ENCODE data around the gene UPF1.

Gene UPF1

GRCh38 chr19:18865973-18866799, 34.4 kb downstream of the UPF1 start:
- TF ChIP-seq EGR1 (IDR thresholded peaks at IDR 0.05) (no peak), TCF12 (IDR thresholded peaks at IDR 0.05; ENCODE audit: low read depth) (no peak; the same call in 1 of the 2 replicates), ZBTB7A (IDR thresholded peaks at IDR 0.05; ENCODE audit: low read depth) (0 out of 2 replicates have a peak, but pooled peaks have one; percentile 25), MAX (IDR thresholded peaks at IDR 0.05) (peak; percentile 42; the same call in 1 of the 2 replicates), RAD21 (IDR thresholded peaks at IDR 0.05; ENCODE audit: low read depth) (peak; percentile 58)

GRCh38 chr19:18866800-18867123, 35.0 kb downstream of the UPF1 start:
- no peak for TF ChIP-seq EGR1 (IDR thresholded peaks at IDR 0.05)
- 0 out of 2 replicates have a peak, but pooled peaks have one; percentile 6 for TF ChIP-seq ZBTB7A (IDR thresholded peaks at IDR 0.05; ENCODE audit: low read depth)
- TF ChIP-seq NFIC (IDR thresholded peaks at IDR 0.05), result no peak
- no peak for TF ChIP-seq TAF1 (IDR thresholded peaks at IDR 0.05; ENCODE audit: low read depth)

- TF ChIP-seq TCF12 (IDR thresholded peaks at IDR 0.05; ENCODE audit: low read depth) (no peak), ZBTB7A (IDR thresholded peaks at IDR 0.05; ENCODE audit: low read depth) (no peak), EGR1 (IDR thresholded peaks at IDR 0.05) (no peak), TEAD4 (IDR thresholded peaks at IDR 0.05) (no peak), RAD21 (IDR thresholded peaks at IDR 0.05; ENCODE audit: low read depth) (no peak), CEBPB (IDR thresholded peaks at IDR 0.05) (no peak), CREB1 (IDR thresholded peaks at IDR 0.05; ENCODE audit: low read depth) (no peak), NFIC (IDR thresholded peaks at IDR 0.05) (no peak), REST (IDR thresholded peaks at IDR 0.05; ENCODE audit: low read depth) (no peak), USF1 (IDR thresholded peaks at IDR 0.05) (no peak), EP300 (IDR thresholded peaks at IDR 0.05; ENCODE audit: borderline replicate concordance) (no peak), FOXM1 (IDR thresholded peaks at IDR 0.05; ENCODE audit: borderline replicate concordance, low read depth) (no peak), YY1 (IDR thresholded peaks at IDR 0.05; ENCODE audit: low read depth) (no peak), MAX (IDR thresholded peaks at IDR 0.05) (no peak)
These were observed 35.4 kb downstream of the UPF1 start for GRCh38 chr19:18867199-18867598.

GRCh38 chr19:18867751-18868150, 36.0 kb downstream of the UPF1 start:
- TF ChIP-seq EGR1 (IDR thresholded peaks at IDR 0.05), result no peak
- TF ChIP-seq ZBTB7A (IDR thresholded peaks at IDR 0.05; ENCODE audit: low read depth), result no peak
- TF ChIP-seq NFIC (IDR thresholded peaks at IDR 0.05), result no peak
- no peak for TF ChIP-seq EP300 (IDR thresholded peaks at IDR 0.05; ENCODE audit: borderline replicate concordance)
- no peak for TF ChIP-seq YY1 (IDR thresholded peaks at IDR 0.05; ENCODE audit: low read depth)
- no peak for TF ChIP-seq TEAD4 (IDR thresholded peaks at IDR 0.05)
- TF ChIP-seq MAX (IDR thresholded peaks at IDR 0.05), result no peak
- TF ChIP-seq TCF12 (IDR thresholded peaks at IDR 0.05; ENCODE audit: low read depth), result no peak
- TF ChIP-seq CREB1 (IDR thresholded peaks at IDR 0.05; ENCODE audit: low read depth), result no peak
- TF ChIP-seq RAD21 (IDR thresholded peaks at IDR 0.05; ENCODE audit: low read depth), result no peak
- no peak for TF ChIP-seq REST (IDR thresholded peaks at IDR 0.05; ENCODE audit: low read depth)

GRCh38 chr19:18868380-18869022, 36.7 kb downstream of the UPF1 start:
- TF ChIP-seq TAF1 (IDR thresholded peaks at IDR 0.05; ENCODE audit: low read depth) (no peak), EGR1 (IDR thresholded peaks at IDR 0.05) (no peak), CREB1 (IDR thresholded peaks at IDR 0.05; ENCODE audit: low read depth) (no peak), NFIC (IDR thresholded peaks at IDR 0.05) (no peak), REST (IDR thresholded peaks at IDR 0.05; ENCODE audit: low read depth) (no peak), CEBPB (IDR thresholded peaks at IDR 0.05) (no peak), EP300 (IDR thresholded peaks at IDR 0.05; ENCODE audit: borderline replicate concordance) (no peak)
